SK-N-SH (cell line): ENCODE measurements around the gene CRYBB3. TPM values are rescaled to one million over a fixed set of nuclear protein-coding genes. Genes with fewer than 3 reads are reported as not detected.
"Not testable (repeated sequence)": the region's sequence is repeated elsewhere in the genome, so short reads cannot be mapped to it uniquely, and the experiment has no call there.

ENCODE experiments used
- CTCF ChIA-PET: fragments of 300-600, 350-600 bp; formaldehyde crosslinking; extraction: SDS; loops from one replicate; lab custom pipeline; 2021; lab: Yijun Ruan, JAX
- POLR2A ChIA-PET: fragments of 350-600 bp; sonication (Branson Sonifier 250); formaldehyde crosslinking; extraction: SDS; loops from one replicate; lab custom pipeline; 2020; ENCODE audit warnings: antibody characterized with exemption, inconsistent platforms; lab: Yijun Ruan, JAX
- DNase-seq: peaks from one replicate; pipeline ENCODE4 v3.0.0; 2012
- H2AFZ ChIP-seq: fragments of 200-600 bp; sonication (generic); 2 replicates; pipeline ENCODE4 v1.8.1; 2016; ENCODE audit warnings: antibody characterized with exemption, mild to moderate bottlenecking, low read depth
- H3F3A ChIP-seq: fragments of 200-600 bp; sonication (generic); replicated peaks from 2 replicates; pipeline ENCODE3; 2016; ENCODE audit warnings: antibody characterized with exemption, mild to moderate bottlenecking; ENCODE audit not compliant: insufficient read depth
- H3K27ac ChIP-seq, 2 experiments: fragments of 200-500 bp in 1 of 2; fragments of 200-600 bp in 1 of 2; sonication (Bioruptor generic) in 1 of 2; sonication (generic), shearing (Covaris generic) in 1 of 2; 2 replicates each; pipeline versions ENCODE4 v1.5.1 to v1.6.1; 2014 to 2016; ENCODE audit warnings: low read depth in 2 of 2, inconsistent platforms in 1 of 2, low read length in 1 of 2, mild to moderate bottlenecking in 1 of 2, mixed read lengths in 1 of 2
- H3K27me3 ChIP-seq: fragments of 200-600 bp; sonication (generic), shearing (Covaris generic); 2 replicates; pipeline ENCODE4 v1.6.1; 2016; ENCODE audit warnings: mixed run types; ENCODE audit not compliant: insufficient read depth
- H3K36me3 ChIP-seq, 2 experiments: fragments of 200-500 bp in 1 of 2; fragments of 200-600 bp in 1 of 2; sonication (Bioruptor generic) in 1 of 2; sonication (generic) in 1 of 2; replicated peaks in 1 of 2; 2 replicates each; pipeline versions ENCODE3 to v1.5.1; 2014 to 2016; ENCODE audit warnings: low read length in 1 of 2, mild to moderate bottlenecking in 1 of 2; ENCODE audit not compliant: insufficient read depth in 2 of 2, control insufficient read depth in 1 of 2
- H3K4me1 ChIP-seq, 2 experiments: fragments of 200-500 bp in 1 of 2; fragments of 200-600 bp in 1 of 2; sonication (Bioruptor generic) in 1 of 2; sonication (generic), shearing (Covaris generic) in 1 of 2; 2 replicates each; pipeline versions ENCODE4 v1.5.1 to v1.6.1; 2014 to 2016; ENCODE audit warnings: low read depth in 1 of 2, low read length in 1 of 2, mixed run types in 1 of 2; ENCODE audit not compliant: insufficient read depth in 2 of 2, control insufficient read depth in 1 of 2
- H3K4me2 ChIP-seq: fragments of 200-600 bp; sonication (generic), shearing (Covaris generic); 2 replicates; pipeline ENCODE4 v1.6.1; 2017; ENCODE audit warnings: mixed run types
- H3K4me3 ChIP-seq, 2 experiments: fragments of 200-500 bp in 1 of 2; fragments of 200-600 bp in 1 of 2; sonication (Bioruptor generic) in 1 of 2; sonication (generic), shearing (Covaris generic) in 1 of 2; 2 replicates each; pipeline versions ENCODE4 v1.5.1 to v1.8.1; 2014 to 2016; ENCODE audit warnings: low read depth in 2 of 2, inconsistent platforms in 1 of 2, low read length in 1 of 2, mild to moderate bottlenecking in 1 of 2, mixed read lengths in 1 of 2, moderate library complexity in 1 of 2
- H3K79me2 ChIP-seq: fragments of 200-600 bp; sonication (generic); 2 replicates; pipeline ENCODE4 v1.8.1; 2017; ENCODE audit warnings: mild to moderate bottlenecking; ENCODE audit not compliant: insufficient read depth
- H3K9ac ChIP-seq: fragments of 200-600 bp; sonication (generic); 2 replicates; pipeline ENCODE4 v1.6.1; 2017; ENCODE audit warnings: mixed run types
- H3K9me2 ChIP-seq: fragments of 200-600 bp; sonication (generic); 2 replicates; pipeline ENCODE4 v1.6.1; 2017; ENCODE audit warnings: mixed run types
- H3K9me3 ChIP-seq: fragments of 200-600 bp; sonication (generic); 2 replicates; pipeline ENCODE4 v1.6.1; 2017; ENCODE audit warnings: mixed run types, mild to moderate bottlenecking, moderate library complexity
- H4K20me1 ChIP-seq: fragments of 200-600 bp; sonication (generic); 2 replicates; pipeline ENCODE4 v1.6.1; 2017; ENCODE audit warnings: mild to moderate bottlenecking, mixed run types; ENCODE audit not compliant: insufficient read depth
- ELF1 ChIP-seq: IDR thresholded peaks from 2 replicates; pipeline ENCODE4 v1.4.0; 2012
- EP300 ChIP-seq, 2 experiments: IDR thresholded peaks; 2 replicates each; pipeline versions ENCODE4 v1.4.0 to v1.6.1; 2012; ENCODE audit warnings: borderline replicate concordance in 1 of 2, low read depth in 1 of 2, low read length in 1 of 2
- FOSL2 ChIP-seq: IDR thresholded peaks from 2 replicates; pipeline ENCODE4 v1.4.0; 2012; ENCODE audit warnings: low read depth, mild to moderate bottlenecking, moderate library complexity, borderline replicate concordance
- FOXJ3 ChIP-seq: sonication (generic); formaldehyde crosslinking; IDR thresholded peaks from 2 replicates; pipeline ENCODE4 v1.5.1; 2020; ENCODE audit warnings: mild to moderate bottlenecking, missing genetic modification reagents
- GATA2 ChIP-seq: sonication (generic); formaldehyde crosslinking; IDR thresholded peaks from 2 replicates; pipeline ENCODE4 v1.5.0; 2020; ENCODE audit warnings: mild to moderate bottlenecking, missing genetic modification reagents
- JUND ChIP-seq: IDR thresholded peaks from 2 replicates; pipeline ENCODE4 v1.4.0; 2012
- MAX ChIP-seq: IDR thresholded peaks from 2 replicates; pipeline ENCODE4 v1.4.0; 2012; ENCODE audit warnings: low read depth
- MEF2A ChIP-seq: IDR thresholded peaks from 2 replicates; pipeline ENCODE4 v1.4.0; 2012; ENCODE audit warnings: low read depth, borderline replicate concordance
- MXI1 ChIP-seq: IDR thresholded peaks from 2 replicates; pipeline ENCODE4 v1.6.1; 2012; ENCODE audit warnings: mild to moderate bottlenecking, low read depth, low read length, improper control_type of control experiment
- NRF1 ChIP-seq: IDR thresholded peaks from 2 replicates; pipeline ENCODE4 v1.6.1; 2012; ENCODE audit warnings: low read depth, mild to moderate bottlenecking, low read length
- POLR2AphosphoS5 ChIP-seq: IDR thresholded peaks from 2 replicates; pipeline ENCODE4 v1.6.1; 2012; ENCODE audit warnings: low read depth, low read length
- RAD21 ChIP-seq: IDR thresholded peaks from 2 replicates; pipeline ENCODE4 v1.6.1; 2012; ENCODE audit warnings: mild to moderate bottlenecking, low read length
- RCOR1 ChIP-seq: fragments of 150-350 bp; IDR thresholded peaks from 2 replicates; pipeline ENCODE4 v1.6.1; 2017; ENCODE audit warnings: antibody characterized with exemption, low read length
- RXRA ChIP-seq: IDR thresholded peaks from 2 replicates; pipeline ENCODE4 v1.4.0; 2012; ENCODE audit warnings: low read depth, mild to moderate bottlenecking, borderline replicate concordance
- SIN3A ChIP-seq: IDR thresholded peaks from 2 replicates; pipeline ENCODE4 v1.6.1; 2012; ENCODE audit warnings: low read depth, mild to moderate bottlenecking, low read length, moderate library complexity, borderline replicate concordance
- TAF1 ChIP-seq: IDR thresholded peaks from 2 replicates; pipeline ENCODE4 v1.6.1; 2012; ENCODE audit warnings: low read depth, mild to moderate bottlenecking, low read length, moderate library complexity, borderline replicate concordance
- TCF12 ChIP-seq: IDR thresholded peaks from 2 replicates; pipeline ENCODE4 v1.4.0; 2012
- WGBS: methylation state at CpG from one replicate; pipeline ENCODE4 v1.1.6; 2017; ENCODE audit warnings: low lambda C conversion rate; 5-methylcytosine and 5-hydroxymethylcytosine counted together
- polyA plus RNA-seq, 3 experiments: library from polyadenylated mRNA; depleted of rRNA; stranded (reverse); fragments of >200 nt; gene quantifications; 2 replicates each; pipeline ENCODE4 v1.2.3, GENCODE V29; 2012
- TF ChIP-seq, protein P1 (sequence below): fragments of 150-350 bp; IDR thresholded peaks from 2 replicates; pipeline ENCODE4 v1.6.1; 2017; ENCODE audit warnings: antibody characterized with exemption, low read length, low read depth, borderline replicate concordance

The CRYBB3 gene
- polyA plus RNA-seq, 1 of the 3 experiments (the other 2 are of a cell fraction): 0.35 TPM

DNA sequence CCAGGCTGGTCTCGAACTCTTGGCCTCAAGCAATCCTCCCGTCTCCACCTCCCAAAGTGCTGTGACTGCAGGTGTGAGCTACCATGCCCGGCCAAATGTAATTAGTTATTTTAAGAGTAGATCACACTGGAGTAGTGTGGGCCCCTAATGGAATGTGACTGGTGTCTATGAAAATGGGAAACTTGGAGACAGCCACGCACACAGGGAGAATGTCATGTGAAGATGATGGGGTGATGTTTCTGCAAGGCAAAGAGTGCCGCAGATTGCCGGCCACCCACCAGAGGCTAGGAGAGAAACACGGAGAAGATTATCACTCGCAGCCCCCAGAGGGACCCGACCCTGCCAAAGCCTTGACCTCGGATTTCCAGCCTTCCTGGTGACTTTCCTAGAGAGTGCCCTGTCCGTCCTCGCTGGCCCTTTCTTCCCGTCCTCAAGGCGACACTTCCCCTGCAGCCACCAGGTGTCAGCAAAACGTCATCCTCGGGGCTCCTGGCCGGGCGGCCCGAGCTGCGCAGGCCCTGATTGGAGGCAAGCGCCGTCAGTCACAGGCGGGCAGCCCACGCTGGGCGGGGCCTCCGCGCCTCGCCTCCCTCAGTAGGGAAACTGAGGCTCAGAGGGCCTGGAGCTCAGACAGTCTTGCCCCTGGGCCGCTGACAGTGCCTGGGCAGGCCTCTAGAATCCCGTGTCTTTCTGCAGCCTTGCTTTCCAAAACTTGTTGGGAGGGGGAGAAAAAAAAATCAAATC lies 36.1 kb downstream of the CRYBB3 start (continued):
- peak; percentile 43 for TF ChIP-seq NRF1
- no peak for TF ChIP-seq FOXJ3 (CRISPR knock-in tag)
- no peak for TF ChIP-seq RXRA
- TF ChIP-seq, protein P1, sequence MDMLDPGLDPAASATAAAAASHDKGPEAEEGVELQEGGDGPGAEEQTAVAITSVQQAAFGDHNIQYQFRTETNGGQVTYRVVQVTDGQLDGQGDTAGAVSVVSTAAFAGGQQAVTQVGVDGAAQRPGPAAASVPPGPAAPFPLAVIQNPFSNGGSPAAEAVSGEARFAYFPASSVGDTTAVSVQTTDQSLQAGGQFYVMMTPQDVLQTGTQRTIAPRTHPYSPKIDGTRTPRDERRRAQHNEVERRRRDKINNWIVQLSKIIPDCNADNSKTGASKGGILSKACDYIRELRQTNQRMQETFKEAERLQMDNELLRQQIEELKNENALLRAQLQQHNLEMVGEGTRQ: no peak
- no peak for TF ChIP-seq GATA2
- TF ChIP-seq TCF12: no peak
- no peak for TF ChIP-seq EP300 (IDR thresholded peaks at IDR 0.05; ENCODE audit: borderline replicate concordance in 1 of 2, low read depth in 1 of 2, low read length in 1 of 2)
- no peak for TF ChIP-seq FOSL2
- no peak for TF ChIP-seq MAX
- TF ChIP-seq MEF2A: no peak
- TF ChIP-seq, all 33 proteins: peak for 7

- WGBS: 74% methylated on average over 6 of the region's 6 CpGs
- 0 out of 2 replicates have a peak overlapping the region, but pooled peaks have one; percentile 77 for H2AFZ ChIP-seq
- CTCF ChIA-PET: interaction anchor here (0.6 to 3.9 kb wide), 32 partner anchors 10 to 1099 kb away, joined by 3 to 52 read pairs (median 4); partner anchors contain the start of gene CRYBB3
These were observed 36.8 kb downstream of the CRYBB3 start for GRCh38 chr22:25236417-25236816.

DNA sequence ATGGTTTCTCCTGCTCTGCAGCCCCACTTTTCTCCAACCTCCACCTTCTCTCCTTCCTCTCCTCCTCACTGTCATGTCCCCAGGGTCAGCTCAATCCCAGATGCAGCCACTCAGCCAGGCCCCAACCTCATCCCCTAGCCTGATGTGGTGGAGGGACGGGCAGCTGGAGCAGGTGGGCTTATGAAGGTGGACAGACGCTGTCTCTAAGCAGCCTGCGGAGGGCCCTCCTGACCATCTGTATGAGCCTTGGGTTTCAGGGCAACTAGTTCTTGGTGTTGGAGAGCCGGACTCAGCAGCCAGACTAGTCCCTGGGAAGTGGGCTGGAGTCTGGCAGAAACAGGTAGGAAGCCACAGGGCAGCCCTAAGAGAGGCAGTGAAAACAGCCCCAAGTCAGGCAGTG lies 37.8 kb downstream of the CRYBB3 start:
- CTCF ChIA-PET: interaction anchor here (0.7 to 3.9 kb wide), 2 partner anchors 464 to 535 kb away, joined by 3 to 52 read pairs; no protein-coding TSS in a partner anchor
- TF ChIP-seq RAD21 (peak; percentile 27), ELF1 (no peak)
- no peaks in the 10 kb centered on the region for H3K9me2 ChIP-seq

More at GRCh38 chr22:25236417-25236816, 36.8 kb downstream of the CRYBB3 start:
- H3K27me3 ChIP-seq: no peaks in the 10 kb centered on the region
- H3K4me2 ChIP-seq: peak overlapping the region; percentile 39
- no peaks in the 10 kb centered on the region for H3K9me3 ChIP-seq
- no peak for DNase-seq
- POLR2A ChIA-PET: no interaction called here
- no peak overlapping the region for H3K9ac ChIP-seq
- no peaks in the 10 kb centered on the region for H4K20me1 ChIP-seq
- H3K36me3 ChIP-seq: no peaks in the 10 kb centered on the region
- H3K79me2 ChIP-seq: no peaks in the 10 kb centered on the region
- H3K4me1 ChIP-seq: peaks cover 0 to 4% of the 10 kb centered on the region in 2 experiments; a peak in 1 of 4 replicates
- H3K4me3 ChIP-seq: peak overlapping the region in 1 of 2 experiments; percentile 38; a peak in 1 of 4 replicates
- H3F3A ChIP-seq: no peaks in the 10 kb centered on the region
- TF ChIP-seq MXI1 (no peak), POLR2AphosphoS5 (no peak), RAD21 (no peak), SIN3A (no peak), JUND (no peak), TAF1 (no peak), RCOR1 (no peak)
- H3K27ac ChIP-seq: no peak overlapping the region
- no peaks in the 10 kb centered on the region for H3K9me2 ChIP-seq

GRCh38 chr22:25238058-25238457 lies 38.4 kb downstream of the CRYBB3 start:
- H3K79me2 ChIP-seq, H3F3A ChIP-seq, H3K9me2 ChIP-seq, H3K27me3 ChIP-seq, DNase-seq, H3K9ac ChIP-seq, H3K4me3 ChIP-seq, POLR2A ChIA-PET, H3K27ac ChIP-seq, H3K9me3 ChIP-seq, CTCF ChIA-PET, H2AFZ ChIP-seq, H3K36me3 ChIP-seq, H4K20me1 ChIP-seq, H3K4me2 ChIP-seq, H3K4me1 ChIP-seq: not testable (repeated sequence)
- WGBS: 62% methylated on average over 9 of the region's 9 CpGs

More for the DNA sequence above, 37.8 kb downstream of the CRYBB3 start:
- POLR2A ChIA-PET: no interaction called here
- no peak overlapping the region for H3K4me2 ChIP-seq
- H3K9ac ChIP-seq: no peak overlapping the region
- H3K4me1 ChIP-seq: peaks cover 0 to 4% of the 10 kb centered on the region in 2 experiments; a peak in 1 of 4 replicates
- 86% methylated on average over 4 of the region's 4 CpGs for whole genome bisulfite sequencing
- no peaks in the 10 kb centered on the region for H3K79me2 ChIP-seq
- no peak overlapping the region for H2AFZ ChIP-seq
- no peaks in the 10 kb centered on the region for H4K20me1 ChIP-seq
- H3F3A ChIP-seq: no peaks in the 10 kb centered on the region
- no peaks in the 10 kb centered on the region for H3K36me3 ChIP-seq
- no peak overlapping the region for H3K27ac ChIP-seq
- H3K27me3 ChIP-seq: no peaks in the 10 kb centered on the region
- no peak overlapping the region for H3K4me3 ChIP-seq
- no peak for DNase-seq
- H3K9me3 ChIP-seq: no peaks in the 10 kb centered on the region
